HCT116 (cell line): ENCODE results near the gene ZNF594. TPM values are rescaled to one million over a fixed set of nuclear protein-coding genes. Genes with fewer than 3 reads are reported as not detected.
"Not testable (repeated sequence)": the region's sequence is repeated elsewhere in the genome, so short reads cannot be mapped to it uniquely, and the experiment has no call there.

Experiments used
- ATAC-seq: fragments of 200-7000 bp; cut with Tn5 transposase; 2 replicates; pipeline ENCODE4 v1.9.1; 2020; ENCODE audit warnings: mild to moderate bottlenecking, moderate library complexity
- BruUV-seq: library from RNA; stranded (reverse); fragments of 400-500 nt; replicated peaks from 2 replicates; lab custom pipeline; 2021; lab: Mats Ljungman, UMichigan
- CTCF ChIA-PET: fragments of 300-600 bp; sonication (Branson Sonifier 250); formaldehyde crosslinking; loops from one replicate; lab custom pipeline; 2021; ENCODE audit warnings: antibody characterized with exemption; lab: Charles Lee
- POLR2A ChIA-PET: fragments of 300-600, 350-600 bp; sonication (Branson Sonifier 250); formaldehyde crosslinking; loops from one replicate; lab custom pipeline; 2021; ENCODE audit warnings: antibody characterized with exemption; lab: Charles Lee
- RAD21 ChIA-PET, 2 experiments: fragments of 300-600 bp; sonication (Branson Sonifier 250); formaldehyde crosslinking; loops; one replicate each; lab custom pipeline; 2023; ENCODE audit warnings: low total read pairs in 2 of 2; ENCODE audit not compliant: uncharacterized antibody in 2 of 2, unreplicated experiment in 2 of 2, low non-redundant PET in 1 of 2; lab: Charles Lee
- DNase-seq: peaks from one replicate; pipeline ENCODE4 v3.0.0-alpha.2; 2010; ENCODE audit warnings: low read depth, low spot score
- H2AFZ ChIP-seq: fragments of 200-600 bp; shearing (Covaris generic), sonication (generic); 2 replicates; pipeline ENCODE4 v1.6.1; 2017; ENCODE audit warnings: low read depth, mixed run types, mixed read lengths, antibody characterized with exemption, low read length; ENCODE audit not compliant: poor library complexity, severe bottlenecking
- H3K27ac ChIP-seq: 2 replicates; pipeline ENCODE4 v1.5.1; 2012; ENCODE audit warnings: low read depth, low read length
- H3K27me3 ChIP-seq: fragments of 200-600 bp; sonication (generic); 2 replicates; pipeline ENCODE4 v1.6.1; 2016; ENCODE audit warnings: mixed run types, low read length, mixed read lengths; ENCODE audit not compliant: insufficient read depth
- H3K36me3 ChIP-seq, 2 experiments: fragments of 200-500 bp in 1 of 2; fragments of 200-600 bp in 1 of 2; sonication (Bioruptor generic) in 1 of 2; sonication (generic) in 1 of 2; 2 replicates each; pipeline versions ENCODE4 v1.5.1 to v1.6.1; 2014 to 2016; ENCODE audit warnings: low read length in 2 of 2, inconsistent platforms in 1 of 2, mixed read lengths in 1 of 2, mixed run types in 1 of 2; ENCODE audit not compliant: insufficient read depth in 2 of 2, control insufficient read depth in 1 of 2
- H3K4me1 ChIP-seq, 2 experiments: fragments of 200-600 bp in 1 of 2; sonication (generic) in 1 of 2; 2 replicates each; pipeline versions ENCODE4 v1.5.1 to v1.6.1; 2012 to 2017; ENCODE audit warnings: low read length in 2 of 2, inconsistent platforms in 1 of 2, mild to moderate bottlenecking in 1 of 2, mixed read lengths in 1 of 2, mixed run types in 1 of 2, moderate library complexity in 1 of 2; ENCODE audit not compliant: insufficient read depth in 2 of 2, control insufficient read depth in 1 of 2
- H3K4me2 ChIP-seq: fragments of 200-600 bp; sonication (generic); 2 replicates; pipeline ENCODE4 v1.6.1; 2017; ENCODE audit warnings: mixed run types, low read length, mixed read lengths
- H3K4me3 ChIP-seq, 2 experiments: fragments of 200-600 bp in 1 of 2; sonication (generic) in 1 of 2; replicated peaks in 1 of 2; 2 replicates each; pipeline ENCODE4 v1.5.1; 2011 to 2016; ENCODE audit warnings: low read length in 2 of 2, control low read depth in 1 of 2, low read depth in 1 of 2, mild to moderate bottlenecking in 1 of 2, mixed read lengths in 1 of 2, mixed run types in 1 of 2
- H3K79me2 ChIP-seq: fragments of 200-600 bp; sonication (generic); 2 replicates; pipeline ENCODE4 v1.6.1; 2017; ENCODE audit warnings: mild to moderate bottlenecking, mixed run types, low read length, moderate library complexity, mixed read lengths; ENCODE audit not compliant: insufficient read depth
- H3K9ac ChIP-seq: fragments of 200-600 bp; sonication (generic); 2 replicates; pipeline ENCODE4 v1.6.1; 2016; ENCODE audit warnings: low read length, mixed read lengths
- H3K9me2 ChIP-seq: fragments of 200-600 bp; sonication (generic), shearing (Covaris generic); 2 replicates; pipeline ENCODE4 v1.6.1; 2017; ENCODE audit warnings: mixed run types, mild to moderate bottlenecking, moderate library complexity; ENCODE audit not compliant: insufficient read depth
- H3K9me3 ChIP-seq, 2 experiments: fragments of 200-500 bp in 1 of 2; fragments of 200-600 bp in 1 of 2; sonication (Bioruptor generic) in 1 of 2; sonication (generic) in 1 of 2; 2 replicates each; pipeline ENCODE4 v1.6.1; 2014 to 2017; ENCODE audit warnings: low read length in 2 of 2, mixed read lengths in 2 of 2, inconsistent platforms in 1 of 2, low read depth in 1 of 2, mild to moderate bottlenecking in 1 of 2, mixed run types in 1 of 2, moderate library complexity in 1 of 2; ENCODE audit not compliant: control insufficient read depth in 1 of 2, insufficient read depth in 1 of 2
- H4K20me1 ChIP-seq: fragments of 200-600 bp; sonication (generic), shearing (Covaris generic); 2 replicates; pipeline ENCODE4 v1.6.1; 2017; ENCODE audit warnings: mixed run types, mild to moderate bottlenecking, moderate library complexity; ENCODE audit not compliant: insufficient read depth
- CBX3 ChIP-seq: IDR thresholded peaks from 2 replicates; pipeline ENCODE4 v1.6.1; 2012; ENCODE audit warnings: low read depth
- JUND ChIP-seq: IDR thresholded peaks from 2 replicates; pipeline ENCODE4 v1.6.1; 2012
- POLR2A ChIP-seq: IDR thresholded peaks from 2 replicates; pipeline ENCODE4 v1.7.0; 2011; ENCODE audit warnings: borderline replicate concordance; ENCODE audit not compliant: insufficient read depth, insufficient read length; ENCODE audit errors: extremely low read depth
- SIN3A ChIP-seq: IDR thresholded peaks from 2 replicates; pipeline ENCODE4 v1.6.1; 2012; ENCODE audit warnings: low read depth
- TCF7L2 ChIP-seq: IDR thresholded peaks from 2 replicates; pipeline ENCODE4 v1.7.0; 2011; ENCODE audit warnings: borderline replicate concordance, inconsistent platforms; ENCODE audit not compliant: insufficient read depth, insufficient read length; ENCODE audit errors: extremely low read depth
- intact Hi-C: fragments of 100-400 bp; cut with micrococcal nuclease; formaldehyde crosslinking; loops from 2 replicates; pipeline ENCODE4 v1.10.0; 2022
- total RNA-seq: library from RNA; stranded (reverse); gene quantifications from one replicate; pipeline ENCODE4 v1.2.1, GENCODE V29; 2021; ENCODE audit not compliant: unreplicated experiment

The ZNF594 gene
- total RNA-seq, 1 experiment from 2014 or later, result 8.3 TPM

DNA sequence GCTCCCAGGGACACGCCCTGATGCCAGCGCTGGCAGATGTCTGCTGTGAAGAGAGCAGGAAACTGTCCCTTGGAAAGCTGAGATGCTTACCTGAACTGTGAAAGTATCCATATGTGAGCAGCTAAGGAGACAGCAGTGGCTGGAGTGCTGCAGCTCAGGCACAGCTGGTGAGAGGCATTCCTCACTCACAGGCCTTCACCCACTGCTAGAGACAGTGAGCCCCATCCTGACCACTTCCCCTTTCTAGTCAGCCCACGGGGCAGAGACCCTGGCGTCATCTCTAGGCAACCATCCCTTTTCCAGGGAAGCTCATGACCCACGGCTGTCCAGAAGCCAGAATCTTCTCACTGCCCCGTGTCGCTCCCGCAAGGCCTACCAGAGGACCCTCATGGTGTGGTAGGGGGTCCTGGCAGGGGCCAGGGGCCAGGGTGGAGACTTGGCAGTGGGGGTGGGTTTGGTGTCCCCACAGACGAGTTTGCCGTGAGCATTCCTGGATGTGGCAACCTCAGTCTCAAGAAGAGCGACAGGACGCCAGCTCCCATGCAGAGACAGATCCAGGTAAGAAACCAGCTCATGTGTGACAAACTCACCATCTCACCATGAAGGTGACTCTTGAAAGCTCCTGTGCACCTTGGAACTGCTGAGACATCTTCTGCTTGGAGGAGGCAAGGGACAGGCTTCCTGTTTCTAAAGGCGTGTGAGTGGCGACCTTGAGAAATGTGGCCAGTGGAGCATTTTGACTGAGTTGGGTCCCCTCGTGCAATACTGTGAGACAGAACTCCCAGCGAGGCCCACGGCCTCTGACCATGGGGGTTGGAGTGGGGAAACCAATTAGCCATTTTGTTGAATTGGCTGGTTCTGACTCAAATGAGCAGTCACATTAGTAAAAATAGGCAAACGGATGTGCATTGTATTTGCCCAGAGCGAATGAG lies 43.2 kb upstream of the ZNF594 start, which contains the start of gene SCIMP (continued):
- TF ChIP-seq TCF7L2 (no peak), POLR2A (no peak)
- TF ChIP-seq, all 23 proteins: peak for 0

DNA sequence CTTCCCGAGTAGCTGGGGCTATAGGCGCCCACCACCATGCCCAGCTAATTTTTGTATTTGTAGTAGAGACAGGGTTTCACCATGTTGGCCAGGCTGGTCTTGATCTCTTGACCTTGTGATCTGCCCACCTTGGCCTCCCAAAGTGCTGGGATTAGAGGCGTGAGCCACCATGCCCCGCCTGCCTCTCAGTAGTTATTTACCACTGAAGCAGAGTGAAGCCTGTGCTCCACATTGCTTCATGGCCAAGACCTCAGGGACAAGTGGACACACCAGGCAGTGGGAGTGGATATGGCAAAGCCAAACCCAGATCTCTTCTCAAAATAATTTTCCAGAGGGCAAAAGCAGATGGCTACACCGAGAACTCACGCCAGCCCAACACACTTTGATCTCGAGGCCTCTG lies 41.8 kb upstream of the ZNF594 start:
- H3K4me3 ChIP-seq, H3K4me1 ChIP-seq, DNase-seq, H3K9me2 ChIP-seq, H2AFZ ChIP-seq, H3K9me3 ChIP-seq, CTCF ChIA-PET, BruUV-seq, ATAC-seq, H3K27ac ChIP-seq, intact Hi-C loops, H3K79me2 ChIP-seq, RAD21 ChIA-PET, H3K4me2 ChIP-seq, H3K36me3 ChIP-seq, H3K27me3 ChIP-seq, POLR2A ChIA-PET, H4K20me1 ChIP-seq, H3K9ac ChIP-seq: not testable (repeated sequence)

DNA sequence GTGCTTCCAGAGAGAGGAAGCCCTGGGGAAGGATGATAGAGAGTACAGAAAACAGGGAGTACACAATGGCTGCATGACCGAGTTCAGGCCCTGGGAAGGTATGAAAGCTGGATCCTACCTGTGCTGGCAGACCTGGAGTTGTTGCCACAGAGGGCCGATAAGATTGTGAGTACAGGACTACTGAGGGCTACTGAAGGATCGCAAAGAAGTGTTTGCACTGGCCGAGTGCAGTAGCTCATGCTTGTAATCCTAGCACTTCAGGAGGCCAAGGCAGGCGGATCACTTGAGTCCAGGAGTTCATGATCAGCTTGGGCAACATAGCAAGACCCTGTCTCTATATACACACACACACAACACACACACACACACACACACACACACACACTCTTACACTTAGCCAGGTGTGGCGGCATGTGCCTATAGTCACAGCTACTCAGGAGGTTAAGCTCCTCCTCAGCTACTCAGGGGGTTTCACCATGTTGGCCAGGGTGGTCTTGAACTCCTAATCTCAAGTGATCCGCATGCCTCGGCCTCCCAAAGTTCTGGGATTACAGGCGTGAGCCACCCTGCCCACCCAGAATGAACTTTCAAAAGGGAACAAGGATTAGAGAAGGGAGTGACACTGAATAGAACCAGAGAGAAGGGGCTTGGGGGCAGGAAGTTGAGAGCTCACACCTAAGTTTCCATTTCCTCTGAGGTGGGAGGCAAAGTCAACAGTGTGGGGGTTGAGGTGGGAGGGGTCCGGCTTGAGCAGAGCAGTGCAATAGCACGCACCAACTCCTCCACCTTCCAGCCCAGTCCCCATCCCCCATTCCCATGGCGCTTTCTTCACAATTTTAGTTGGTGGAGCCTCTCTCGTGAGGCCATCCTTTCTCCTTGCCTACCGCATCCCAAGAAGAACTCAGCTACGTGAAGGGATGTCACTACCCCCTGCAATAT lies 35.5 kb upstream of the ZNF594 start:
- H2AFZ ChIP-seq, result no peak overlapping the region
- H3K4me2 ChIP-seq, result no peak overlapping the region
- DNase-seq, result no peak
- RAD21 ChIA-PET, result no interaction called here
- TF ChIP-seq JUND, result no peak
- TF ChIP-seq CBX3, result no peak
- no peak for TF ChIP-seq TCF7L2
- no peak for TF ChIP-seq SIN3A
- no peaks in the 10 kb centered on the region for H3K9me2 ChIP-seq
- H3K9me3 ChIP-seq, result no peaks in the 10 kb centered on the region
- no TSS peak for BruUV-seq
- H3K9ac ChIP-seq, result no peak overlapping the region
- intact Hi-C loops, result no loop called here
- H4K20me1 ChIP-seq, result no peaks in the 10 kb centered on the region
- H3K27ac ChIP-seq, result no peak overlapping the region
- H3K36me3 ChIP-seq, result no peaks in the 10 kb centered on the region
- H3K4me3 ChIP-seq, result no peak overlapping the region
- CTCF ChIA-PET, result no interaction called here
- POLR2A ChIA-PET, result no interaction called here
- no peaks in the 10 kb centered on the region for H3K27me3 ChIP-seq
- ATAC-seq, result no peak
- no peaks in the 10 kb centered on the region for H3K79me2 ChIP-seq
- H3K4me1 ChIP-seq, result no peaks in the 10 kb centered on the region
